Immature natural killer cell (primary cell): ENCODE results near the gene FBLN5. TPM values are rescaled to one million over a fixed set of nuclear protein-coding genes. Genes with fewer than 3 reads are reported as not detected.

Source experiments
- DNase-seq, 3 donors: peaks; one replicate each; pipeline ENCODE4 v3.0.0; 2022; ENCODE audit warnings: mixed read lengths in 1 of 3
- H3K27ac Mint-ChIP-seq, 6 donors: one replicate each; pipeline ENCODE4 v1.8.0; 2020; ENCODE audit warnings: mixed read lengths in 6 of 6, mild to moderate bottlenecking in 5 of 6, inconsistent platforms in 4 of 6, moderate library complexity in 3 of 6
- H3K27me3 Mint-ChIP-seq, 3 donors: one replicate each; pipeline ENCODE4 v1.8.0; 2020 to 2021; ENCODE audit warnings: low read depth in 3 of 3, mild to moderate bottlenecking in 3 of 3, mixed read lengths in 3 of 3, moderate library complexity in 3 of 3, inconsistent platforms in 1 of 3
- H3K36me3 Mint-ChIP-seq, 3 donors: one replicate each; pipeline ENCODE4 v1.8.0; 2020; ENCODE audit warnings: mixed read lengths in 3 of 3, inconsistent platforms in 2 of 3, mild to moderate bottlenecking in 2 of 3
- H3K4me1 Mint-ChIP-seq, 2 donors: one replicate each; pipeline ENCODE4 v1.8.0; 2020; ENCODE audit warnings: inconsistent platforms in 2 of 2, mild to moderate bottlenecking in 2 of 2, mixed read lengths in 2 of 2, moderate library complexity in 1 of 2
- H3K4me3 Mint-ChIP-seq, 5 donors: one replicate each; pipeline ENCODE4 v1.8.0; 2020; ENCODE audit warnings: mild to moderate bottlenecking in 5 of 5, mixed read lengths in 5 of 5, inconsistent platforms in 3 of 5, moderate library complexity in 3 of 5
- H3K9me3 Mint-ChIP-seq, 6 donors: one replicate each; pipeline ENCODE4 v1.8.0; 2020; ENCODE audit warnings: mild to moderate bottlenecking in 6 of 6, mixed read lengths in 6 of 6, inconsistent platforms in 4 of 6, moderate library complexity in 3 of 6
- polyA plus RNA-seq, 3 donors: library from polyadenylated mRNA; unstranded; fragments of 300-500 nt; fragmentation: Illumina TruSeq; gene quantifications; one replicate each; pipeline ENCODE4 v1.2.3, GENCODE V29; 2021

The FBLN5 gene
- polyA plus RNA-seq, 3 donors from 2014 or later: 3.0 to 3.8 (median 3.0) TPM

- H3K9me3 Mint-ChIP-seq: no peaks in the 10 kb centered on the region
- peaks cover 5 to 9% (median 6%) of the 10 kb centered on the region in 3 donors for H3K27me3 Mint-ChIP-seq
- H3K4me1 Mint-ChIP-seq: peaks cover 94 to 99% of the 10 kb centered on the region in 2 donors
- peak; percentile 86 to 89 (median 88) for DNase-seq
- H3K27ac Mint-ChIP-seq: peak within 1 kb of the TSS; percentile 86 to 98 (median 98)
- H3K36me3 Mint-ChIP-seq: peaks cover 10 to 19% (median 19%) of the 10 kb centered on the region in 3 donors
- H3K4me3 Mint-ChIP-seq: peak within 1 kb of the TSS; percentile 92 to 99 (median 99)
These were observed 80.0 kb downstream of the FBLN5 start, which contains the start of gene TC2N for GRCh38 chr14:91867316-91867988. TSS of gene TC2N (minus strand) at chr14:91867536. CDS start at chr14:91813769, 53,767 bp downstream.

GRCh38 chr14:91866511-91867295 lies 80.8 kb downstream of the FBLN5 start:
- Mint-ChIP-seq H3K4me1 (peaks cover 93 to 99% of the 10 kb centered on the region in 2 donors), H3K27me3 (peaks cover 5 to 9% (median 6%) of the 10 kb centered on the region in 3 donors), H3K36me3 (peaks cover 10 to 19% (median 16%) of the 10 kb centered on the region in 3 donors), H3K9me3 (no peaks in the 10 kb centered on the region), H3K4me3 (peak overlapping the region; percentile 92 to 99 (median 99)), H3K27ac (peak overlapping the region; percentile 86 to 98 (median 98))
- DNase-seq: no peak

GRCh38 chr14:91866061-91866460 lies 81.4 kb downstream of the FBLN5 start:
- peak overlapping the region; percentile 92 to 99 (median 99) for H3K4me3 Mint-ChIP-seq
- peaks cover 13 to 22% (median 20%) of the 10 kb centered on the region in 3 donors for H3K36me3 Mint-ChIP-seq
- H3K27me3 Mint-ChIP-seq: peaks cover 5 to 9% (median 6%) of the 10 kb centered on the region in 3 donors
- H3K27ac Mint-ChIP-seq: peak overlapping the region; percentile 86 to 98 (median 98)
- no peaks in the 10 kb centered on the region for H3K9me3 Mint-ChIP-seq
- peak in 2 of 3 donors; percentile 26 to 33 for DNase-seq
- peaks cover 94 to 99% of the 10 kb centered on the region in 2 donors for H3K4me1 Mint-ChIP-seq

GRCh38 chr14:91862417-91862816 lies 85.1 kb downstream of the FBLN5 start:
- DNase-seq: no peak
- Mint-ChIP-seq H3K9me3 (no peaks in the 10 kb centered on the region), H3K27ac (peak overlapping the region; percentile 46 to 84 (median 66)), H3K4me3 (peak overlapping the region; percentile 18 to 69 (median 65)), H3K36me3 (peaks cover 27 to 44% (median 36%) of the 10 kb centered on the region in 3 donors), H3K4me1 (peaks cover 92 to 99% of the 10 kb centered on the region in 2 donors), H3K27me3 (peaks cover 3 to 5% (median 4%) of the 10 kb centered on the region in 3 donors)

- Mint-ChIP-seq H3K4me3 (peak overlapping the region; percentile 69 to 83 (median 78)), H3K27me3 (peaks cover 0 to 3% (median 2%) of the 10 kb centered on the region in 3 donors), H3K4me1 (peaks cover 90 to 97% of the 10 kb centered on the region in 2 donors), H3K36me3 (peaks cover 27 to 44% (median 36%) of the 10 kb centered on the region in 3 donors), H3K27ac (peak overlapping the region; percentile 84 to 96 (median 93)), H3K9me3 (no peaks in the 10 kb centered on the region)
- DNase-seq: peak in 1 of 3 donors; percentile 19
These were observed 86.4 kb downstream of the FBLN5 start for GRCh38 chr14:91861091-91861490.

- H3K36me3 Mint-ChIP-seq: peaks cover 35 to 51% (median 44%) of the 10 kb centered on the region in 3 donors
- H3K4me1 Mint-ChIP-seq: peaks cover 92 to 97% of the 10 kb centered on the region in 2 donors
- no peak for DNase-seq
- H3K9me3 Mint-ChIP-seq: no peaks in the 10 kb centered on the region
- H3K27me3 Mint-ChIP-seq: peaks cover 0 to 3% (median 2%) of the 10 kb centered on the region in 3 donors
- H3K4me3 Mint-ChIP-seq: peak overlapping the region in 3 of 5 donors; percentile 7 to 27 (median 14)
- peak overlapping the region; percentile 72 to 96 (median 90) for H3K27ac Mint-ChIP-seq
These were observed 87.3 kb downstream of the FBLN5 start for GRCh38 chr14:91860238-91860637.

GRCh38 chr14:91858536-91859275 lies 88.8 kb downstream of the FBLN5 start:
- Mint-ChIP-seq H3K9me3 (no peaks in the 10 kb centered on the region), H3K4me1 (peaks cover 87 to 94% of the 10 kb centered on the region in 2 donors)
- no peak for DNase-seq

GRCh38 chr14:91857614-91858013 lies 89.9 kb downstream of the FBLN5 start:
- DNase-seq: no peak
- Mint-ChIP-seq H3K27ac (no peak overlapping the region), H3K4me1 (peaks cover 82 to 94% of the 10 kb centered on the region in 2 donors), H3K4me3 (no peak overlapping the region), H3K9me3 (no peaks in the 10 kb centered on the region), H3K27me3 (peaks cover 0 to 3% (median 0%) of the 10 kb centered on the region in 3 donors), H3K36me3 (peaks cover 32 to 41% (median 32%) of the 10 kb centered on the region in 3 donors)

More at GRCh38 chr14:91858536-91859275, 88.8 kb downstream of the FBLN5 start:
- H3K36me3 Mint-ChIP-seq: peaks cover 40 to 51% (median 41%) of the 10 kb centered on the region in 3 donors
- H3K27me3 Mint-ChIP-seq: peaks cover 0 to 3% (median 0%) of the 10 kb centered on the region in 3 donors
- peak overlapping the region; percentile 30 to 86 (median 68) for H3K27ac Mint-ChIP-seq
- peak overlapping the region in 4 of 5 donors; percentile 7 to 42 (median 18) for H3K4me3 Mint-ChIP-seq

- Mint-ChIP-seq H3K9me3 (no peaks in the 10 kb centered on the region), H3K27me3 (no peaks in the 10 kb centered on the region), H3K27ac (peak overlapping the region in 2 of 6 donors; percentile 8 to 81), H3K4me3 (no peak overlapping the region), H3K4me1 (peaks cover 57 to 75% of the 10 kb centered on the region in 2 donors), H3K36me3 (peaks cover 26 to 39% (median 27%) of the 10 kb centered on the region in 3 donors)
- DNase-seq: no peak
These were observed 93.1 kb downstream of the FBLN5 start for GRCh38 chr14:91854327-91854934.

- Mint-ChIP-seq H3K27me3 (peaks cover 0 to 2% (median 0%) of the 10 kb centered on the region in 3 donors), H3K4me3 (no peak overlapping the region), H3K4me1 (peaks cover 39 to 49% of the 10 kb centered on the region in 2 donors), H3K36me3 (peaks cover 19 to 36% (median 23%) of the 10 kb centered on the region in 3 donors), H3K27ac (peak overlapping the region in 2 of 6 donors; percentile 3 to 66), H3K9me3 (no peaks in the 10 kb centered on the region)
- no peak for DNase-seq
These were observed 95.9 kb downstream of the FBLN5 start for GRCh38 chr14:91851563-91851962.

- Mint-ChIP-seq H3K4me1 (peaks cover 25 to 30% of the 10 kb centered on the region in 2 donors), H3K9me3 (no peaks in the 10 kb centered on the region), H3K27ac (peak overlapping the region in 3 of 6 donors; percentile 12 to 23 (median 22)), H3K27me3 (peaks cover 0 to 5% (median 0%) of the 10 kb centered on the region in 3 donors), H3K36me3 (peaks cover 9 to 32% (median 16%) of the 10 kb centered on the region in 3 donors), H3K4me3 (no peak overlapping the region)
- DNase-seq: no peak
These were observed 98.9 kb downstream of the FBLN5 start for GRCh38 chr14:91848504-91849001.

- DNase-seq: no peak
- H3K36me3 Mint-ChIP-seq: peaks cover 9 to 35% (median 16%) of the 10 kb centered on the region in 3 donors
- H3K4me3 Mint-ChIP-seq: no peak overlapping the region
- H3K9me3 Mint-ChIP-seq: no peaks in the 10 kb centered on the region
- peaks cover 0 to 5% (median 0%) of the 10 kb centered on the region in 3 donors for H3K27me3 Mint-ChIP-seq
- no peak overlapping the region for H3K27ac Mint-ChIP-seq
- peaks cover 20 to 21% of the 10 kb centered on the region in 2 donors for H3K4me1 Mint-ChIP-seq
These were observed 99.8 kb downstream of the FBLN5 start for GRCh38 chr14:91847693-91848092.
